Stimulated activated CD4-positive, alpha-beta T cell treated with anti-CD3 and anti-CD28 coated beads, TNF-alpha, amount 100 ng/mL, for 24 hours (primary cell): ENCODE results near the gene KBTBD3.
"Not testable (repeated sequence)": the region's sequence is repeated elsewhere in the genome, so short reads cannot be mapped to it uniquely, and the experiment has no call there.

Source experiments
- DNase-seq, 3 experiments: peaks; one replicate each; pipeline ENCODE4 v3.0.0-alpha.2; 2020; ENCODE audit warnings: low read depth in 3 of 3

The KBTBD3 gene

GRCh38 chr11:106011481-106011880 is 65.7 kb downstream of the KBTBD3 start:
- no peak for DNase-seq

- not testable (repeated sequence) for DNase-seq
Observed at GRCh38 chr11:106003094-106003493, 74.1 kb downstream of the KBTBD3 start.

- no peak for DNase-seq
Observed at GRCh38 chr11:106001304-106002012, 75.7 kb downstream of the KBTBD3 start.
